HG02642 (cell line): Measurements from ENCODE around the gene TMEM61.
"Not testable (repeated sequence)": the region's sequence is repeated elsewhere in the genome, so short reads cannot be mapped to it uniquely, and the experiment has no call there.

Source experiments
- ATAC-seq: cut with Tn5 transposase; IDR thresholded peaks from one replicate; pipeline ENCODE4 v1.9.1; 2021; ENCODE audit warnings: mild to moderate bottlenecking; ENCODE audit not compliant: unreplicated experiment, poor library complexity

The TMEM61 gene

GRCh38 chr1:54980528-54981241 lies at the start of gene TMEM61:
Gene TMEM61 (plus strand): TSS chr1:54980628. CDS start chr1:54981066, 438 bp downstream.
- ATAC-seq = no peak

GRCh38 chr1:54931275-54931840 lies 49.1 kb upstream of the TMEM61 start:
- no peak for ATAC-seq

GRCh38 chr1:54934081-54934480 lies 46.3 kb upstream of the TMEM61 start:
- ATAC-seq = not testable (repeated sequence)

GRCh38 chr1:54934869-54935268 lies 45.6 kb upstream of the TMEM61 start:
- ATAC-seq = no peak

GRCh38 chr1:54936791-54937190 lies 43.6 kb upstream of the TMEM61 start:
- no peak for ATAC-seq

GRCh38 chr1:54937469-54937868 lies 43.0 kb upstream of the TMEM61 start:
- no peak for ATAC-seq

GRCh38 chr1:54938955-54939354 lies 41.5 kb upstream of the TMEM61 start:
- ATAC-seq = not testable (repeated sequence)

GRCh38 chr1:54940042-54940441 lies 40.4 kb upstream of the TMEM61 start:
- no peak for ATAC-seq

GRCh38 chr1:54942976-54943375 lies 37.5 kb upstream of the TMEM61 start:
- no peak for ATAC-seq

GRCh38 chr1:54944610-54945392 lies 35.6 kb upstream of the TMEM61 start:
- no peak for ATAC-seq

GRCh38 chr1:54945393-54945936 lies 35.0 kb upstream of the TMEM61 start:
- no peak for ATAC-seq

- ATAC-seq = no peak
Measured at GRCh38 chr1:54947540-54947939, 32.9 kb upstream of the TMEM61 start.

GRCh38 chr1:54949053-54949452 lies 31.4 kb upstream of the TMEM61 start:
- no peak for ATAC-seq

- no peak for ATAC-seq
Measured at GRCh38 chr1:54950006-54950368, 30.4 kb upstream of the TMEM61 start.

GRCh38 chr1:54950369-54951163 lies 29.9 kb upstream of the TMEM61 start:
- ATAC-seq = no peak

GRCh38 chr1:54951810-54952226 lies 28.6 kb upstream of the TMEM61 start:
- no peak for ATAC-seq

GRCh38 chr1:54952950-54953718 lies 27.3 kb upstream of the TMEM61 start:
- ATAC-seq = no peak

GRCh38 chr1:54953846-54954245 lies 26.6 kb upstream of the TMEM61 start:
- ATAC-seq = no peak

- ATAC-seq = no peak
Measured at GRCh38 chr1:54955359-54955758, 25.1 kb upstream of the TMEM61 start.

- no peak for ATAC-seq
Measured at GRCh38 chr1:54956726-54957125, 23.7 kb upstream of the TMEM61 start.
